NCI-H510A (cell line): Measurements from ENCODE around the gene IMMT.

Source experiments
- DNase-seq: peaks from one replicate; lab custom pipeline; 2025; lab: John Stamatoyannopoulos, UW

The IMMT gene

DNA sequence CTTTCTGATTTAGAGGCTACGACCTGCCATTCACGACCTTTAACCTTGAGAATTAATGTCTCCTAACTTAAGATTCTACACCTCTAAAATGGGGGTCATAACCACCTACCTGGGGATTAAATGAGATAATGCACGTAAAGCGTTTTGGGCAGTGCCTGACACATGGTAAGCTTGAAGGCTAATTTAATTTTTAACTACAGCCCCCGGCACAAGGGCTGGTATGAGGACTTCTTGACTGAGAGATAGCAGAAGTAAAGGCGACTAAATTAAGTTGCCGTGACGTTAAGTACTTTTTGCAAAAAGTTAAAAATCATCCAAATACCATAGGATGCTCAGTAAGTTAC lies 4.5 kb upstream of the IMMT start:
- DNase-seq: no peak

DNA sequence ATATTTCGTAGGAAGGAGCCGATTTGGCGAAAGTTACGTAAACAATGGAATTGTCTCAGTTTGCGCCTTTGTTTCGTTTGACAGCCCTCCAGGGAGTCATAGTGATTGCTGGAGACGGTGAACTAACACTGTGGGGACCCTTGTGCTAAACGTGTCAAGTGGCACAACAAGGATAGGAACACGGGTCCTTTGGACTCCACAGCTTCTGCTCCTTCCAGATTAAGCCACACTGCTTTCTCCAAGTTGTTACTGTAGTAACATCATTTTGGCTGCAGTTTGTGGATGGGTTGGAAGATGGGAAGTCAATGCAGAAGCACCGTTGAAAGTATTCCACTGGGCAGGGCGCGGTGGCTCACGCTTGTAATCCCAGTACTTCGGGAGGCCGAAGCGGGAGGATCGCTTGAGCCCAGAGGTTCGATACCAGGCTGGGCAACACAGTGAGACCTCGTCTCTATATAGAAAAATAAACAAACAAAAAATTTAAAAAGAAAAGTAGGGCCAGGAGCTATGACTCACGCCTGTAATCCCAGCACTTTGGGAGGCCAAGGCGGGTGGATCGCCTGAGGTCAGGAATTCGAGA lies 636 bp upstream of the IMMT start:
- DNase-seq: no peak

DNA sequence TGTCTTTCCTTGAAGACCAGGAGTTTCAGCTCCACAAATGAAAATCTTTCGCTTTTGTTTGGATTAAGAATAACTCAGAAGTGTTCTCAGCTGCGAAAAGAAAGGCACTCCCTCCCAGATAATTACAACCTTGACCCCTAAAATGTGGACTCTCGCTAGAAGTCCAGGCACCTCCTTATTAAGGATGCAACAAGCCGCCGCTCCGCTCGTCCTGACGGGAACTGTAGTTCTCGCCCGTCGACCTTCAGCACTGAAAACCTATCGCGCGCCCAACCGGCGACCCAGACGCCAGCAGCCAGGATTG lies 559 bp downstream of the IMMT start:
- DNase-seq: no peak

DNA sequence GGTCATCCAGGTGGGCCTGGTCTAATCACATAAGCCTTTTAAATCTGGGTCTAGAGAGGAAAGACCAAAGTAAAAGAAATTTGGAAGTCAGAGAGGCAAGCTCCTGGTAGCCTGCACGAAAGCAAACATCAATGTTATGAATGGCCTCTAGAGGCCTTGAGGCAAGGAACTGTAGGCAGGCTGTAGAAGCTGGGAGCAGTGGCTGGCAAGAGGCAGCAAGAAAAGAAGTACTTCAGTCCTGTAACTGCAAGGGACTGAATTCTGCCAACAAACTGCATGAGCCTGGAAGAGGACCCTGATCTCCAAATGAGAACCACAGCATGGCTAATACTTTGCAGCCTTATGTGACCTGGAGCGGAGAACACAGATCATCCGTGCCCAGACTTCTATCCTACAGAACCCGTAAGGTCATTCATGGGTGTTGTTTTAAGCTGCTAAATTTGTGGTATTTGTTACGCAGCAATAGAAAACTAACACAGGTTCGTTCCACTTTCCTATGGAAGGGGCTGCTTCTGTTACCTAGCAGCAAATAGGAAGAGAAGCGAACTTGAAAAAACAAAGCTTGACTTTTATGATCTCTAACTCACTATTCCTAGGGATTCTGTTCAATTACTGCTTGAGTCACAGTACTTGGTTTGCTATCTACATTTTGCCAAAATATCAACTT lies 1.2 kb downstream of the IMMT start:
- DNase-seq: no peak

DNA sequence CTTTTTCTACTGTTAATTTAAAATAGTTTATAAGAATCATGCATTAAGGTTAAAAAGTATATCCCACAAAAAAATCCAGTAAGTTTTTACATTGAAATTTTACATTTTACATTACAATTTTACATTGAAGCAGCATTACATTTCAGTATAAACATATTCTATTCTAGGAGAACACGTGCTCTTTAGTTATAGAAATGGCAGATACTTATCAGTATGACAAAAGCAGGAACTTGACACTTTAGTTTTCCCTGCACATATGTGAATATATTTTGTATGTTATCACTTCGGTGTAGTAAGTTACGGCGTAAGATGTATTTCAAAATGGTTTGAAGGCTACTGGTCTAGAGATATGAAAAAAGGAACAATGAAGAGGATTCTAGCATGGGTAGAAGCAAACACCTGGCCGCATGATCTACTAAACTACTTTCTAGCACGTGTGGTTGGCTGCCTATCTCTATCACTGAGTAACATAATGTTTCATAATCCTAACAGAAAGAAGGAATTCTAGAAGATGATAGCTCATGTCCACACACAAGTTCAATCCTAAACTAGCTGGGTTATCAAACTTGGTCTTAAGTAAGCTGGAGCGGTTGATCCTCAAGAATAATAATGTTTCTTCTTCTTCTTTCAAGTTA lies 5.4 kb downstream of the IMMT start:
- DNase-seq: no peak

DNA sequence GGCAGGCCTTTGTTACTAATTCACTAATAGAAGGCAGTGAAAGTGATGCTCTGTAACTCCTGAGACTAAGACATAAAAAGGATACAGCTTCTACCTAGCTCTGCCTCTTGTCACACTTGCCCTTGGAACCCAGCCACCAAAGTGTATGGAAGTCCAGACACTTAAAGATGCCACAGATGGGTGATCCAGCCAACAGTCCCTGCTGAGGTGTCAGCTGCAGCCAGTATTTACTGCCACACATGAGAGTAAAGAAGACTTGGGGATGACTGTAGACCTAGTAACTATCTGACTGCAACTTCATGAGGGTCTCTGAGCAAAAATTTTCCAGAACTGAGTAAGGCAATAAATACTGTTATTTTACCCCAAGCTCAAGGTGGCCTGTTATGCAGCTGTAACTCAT lies 8.8 kb downstream of the IMMT start:
- DNase-seq: no peak

DNA sequence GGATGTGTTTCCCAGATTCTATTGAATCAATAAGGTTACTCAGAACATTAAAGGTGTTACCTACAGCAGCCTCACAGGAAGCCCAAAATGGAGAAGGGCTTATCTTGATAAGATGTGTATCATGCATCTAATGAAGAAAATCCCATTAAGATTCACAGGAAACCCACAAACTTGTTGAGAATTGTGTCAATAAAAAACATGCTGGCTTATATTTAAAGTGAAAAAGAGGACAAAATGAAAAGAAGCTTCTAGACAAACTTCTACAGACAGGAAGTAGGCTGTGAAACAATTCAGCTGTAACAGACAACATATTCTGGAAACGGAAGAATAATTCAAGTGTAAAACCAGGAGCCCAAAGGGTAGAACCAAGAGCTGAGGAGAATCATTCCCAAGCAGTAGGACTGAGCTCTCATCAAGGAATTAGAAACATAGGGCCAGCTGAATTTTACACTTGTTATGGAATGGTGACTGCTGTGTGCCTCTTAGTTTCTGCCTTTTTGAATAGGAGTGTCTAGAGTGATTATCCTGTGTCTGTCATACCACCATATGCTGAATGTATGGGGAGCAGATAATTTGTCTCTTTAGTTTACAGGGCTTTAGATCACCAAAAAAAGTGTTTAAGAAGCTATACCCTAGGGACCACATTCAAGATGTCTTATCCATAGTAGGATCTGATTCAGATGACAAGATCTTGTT lies 9.6 kb downstream of the IMMT start:
- DNase-seq: no peak

DNA sequence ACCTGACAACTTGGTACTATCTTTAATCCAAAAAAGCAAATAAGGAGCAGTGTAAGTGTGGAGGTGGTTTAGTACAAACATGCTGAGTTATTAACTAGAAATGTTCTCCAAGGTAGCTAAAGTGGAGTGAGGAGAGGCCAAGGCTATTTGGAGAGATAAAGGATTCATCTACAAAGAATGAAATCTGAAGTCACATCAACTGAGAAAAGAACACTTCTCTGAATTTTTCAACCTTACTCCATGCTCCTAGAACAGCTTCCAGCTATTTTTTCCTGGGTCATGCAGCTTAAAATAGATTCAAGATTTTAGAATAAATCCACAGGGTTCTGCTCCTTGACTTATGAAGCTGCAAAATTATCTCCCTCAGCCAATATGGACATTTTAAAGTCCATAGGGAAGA lies 18.7 kb downstream of the IMMT start:
- DNase-seq: no peak

DNA sequence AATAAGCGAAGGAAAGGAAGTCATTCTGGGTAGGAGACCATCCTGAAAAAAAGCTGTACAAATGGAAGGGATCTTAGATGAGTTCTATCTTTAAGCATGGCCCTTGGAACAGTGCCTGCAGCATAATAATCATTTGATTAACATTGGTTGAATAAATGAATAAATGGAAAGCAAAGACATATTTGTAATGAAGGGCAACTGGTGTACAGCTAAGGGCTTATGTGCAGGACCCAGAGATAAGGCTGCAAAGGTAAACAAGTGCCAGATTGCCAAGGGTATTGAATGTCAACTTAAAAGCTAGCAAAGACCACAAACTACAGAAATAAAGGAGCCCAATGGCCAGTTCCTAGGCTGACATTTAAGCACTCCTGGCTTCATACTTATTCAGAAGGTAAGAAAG lies 19.4 kb downstream of the IMMT start:
- no peak for DNase-seq

DNA sequence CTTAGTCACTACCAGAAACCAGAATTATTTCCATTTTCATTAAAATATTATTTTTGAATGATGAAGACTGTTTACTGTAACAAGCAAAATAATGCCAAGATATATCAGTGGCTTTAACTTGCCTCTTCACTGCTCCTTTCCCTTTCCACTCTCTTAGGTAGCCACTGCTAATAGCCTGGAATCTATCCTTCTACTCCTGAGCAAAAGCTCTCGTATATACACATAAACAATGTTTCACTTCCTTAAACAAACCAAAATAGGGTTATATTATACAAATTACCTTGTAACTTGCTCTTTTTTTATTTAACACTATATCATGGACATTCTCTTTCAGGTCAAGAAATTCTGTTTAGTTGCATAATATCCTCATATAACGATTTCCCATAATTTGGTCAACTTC lies 20.8 kb downstream of the IMMT start:
- DNase-seq: no peak

DNA sequence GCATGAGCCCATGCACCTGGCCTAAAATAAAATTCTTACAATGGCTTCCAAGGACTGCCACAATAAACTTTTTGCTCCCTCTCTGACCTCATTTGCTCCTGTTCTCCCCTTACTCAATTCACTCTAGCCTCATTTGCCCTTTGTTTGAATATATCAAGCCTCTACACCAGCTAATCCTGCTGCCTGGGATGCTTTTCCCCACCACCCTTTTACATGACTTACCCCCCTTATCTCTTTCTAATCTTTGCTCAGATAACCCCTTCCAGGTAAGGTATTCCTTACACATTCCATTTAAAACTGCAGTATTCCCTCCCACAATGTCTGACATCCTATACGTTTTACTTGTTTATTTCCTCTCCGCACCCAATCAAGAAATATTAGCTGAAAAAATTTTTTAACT lies 22.7 kb downstream of the IMMT start:
- no peak for DNase-seq

DNA sequence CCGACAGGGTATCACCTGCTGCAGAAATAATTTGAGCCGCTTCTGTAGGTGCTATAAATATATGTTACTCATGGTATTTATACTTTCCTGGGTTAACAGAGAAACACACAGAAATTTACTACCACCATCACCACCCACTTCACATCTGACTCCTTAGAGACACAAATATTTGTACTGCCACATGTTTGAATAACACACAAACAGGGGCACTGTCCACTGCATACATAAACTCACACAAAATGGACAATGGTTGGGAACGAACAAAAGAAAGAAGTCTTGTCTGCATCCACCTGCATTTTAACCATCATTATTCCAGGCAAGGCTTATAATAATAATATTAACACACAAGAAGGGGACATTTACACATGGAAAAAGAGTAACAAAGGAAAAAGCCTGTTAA lies 24.0 kb downstream of the IMMT start:
- no peak for DNase-seq

DNA sequence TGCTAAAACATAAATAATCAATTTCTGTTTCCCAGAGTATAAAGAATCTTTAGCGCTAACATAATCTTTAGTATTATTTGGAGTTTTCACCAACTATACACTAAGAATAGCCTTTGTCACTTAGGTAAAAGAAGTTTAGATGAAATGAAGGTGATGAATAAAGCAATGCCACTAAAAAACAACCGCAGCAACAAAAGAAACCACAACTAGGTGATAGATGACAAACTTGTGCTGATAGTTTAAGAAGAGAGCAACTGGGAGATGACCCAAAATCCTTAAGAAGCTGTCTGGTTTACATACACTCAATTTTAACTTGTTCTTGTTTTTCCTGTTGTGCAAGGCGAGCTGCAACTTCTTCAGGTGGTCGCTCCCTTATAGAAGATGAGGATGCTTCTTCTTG lies 24.8 kb downstream of the IMMT start:
- no peak for DNase-seq

DNA sequence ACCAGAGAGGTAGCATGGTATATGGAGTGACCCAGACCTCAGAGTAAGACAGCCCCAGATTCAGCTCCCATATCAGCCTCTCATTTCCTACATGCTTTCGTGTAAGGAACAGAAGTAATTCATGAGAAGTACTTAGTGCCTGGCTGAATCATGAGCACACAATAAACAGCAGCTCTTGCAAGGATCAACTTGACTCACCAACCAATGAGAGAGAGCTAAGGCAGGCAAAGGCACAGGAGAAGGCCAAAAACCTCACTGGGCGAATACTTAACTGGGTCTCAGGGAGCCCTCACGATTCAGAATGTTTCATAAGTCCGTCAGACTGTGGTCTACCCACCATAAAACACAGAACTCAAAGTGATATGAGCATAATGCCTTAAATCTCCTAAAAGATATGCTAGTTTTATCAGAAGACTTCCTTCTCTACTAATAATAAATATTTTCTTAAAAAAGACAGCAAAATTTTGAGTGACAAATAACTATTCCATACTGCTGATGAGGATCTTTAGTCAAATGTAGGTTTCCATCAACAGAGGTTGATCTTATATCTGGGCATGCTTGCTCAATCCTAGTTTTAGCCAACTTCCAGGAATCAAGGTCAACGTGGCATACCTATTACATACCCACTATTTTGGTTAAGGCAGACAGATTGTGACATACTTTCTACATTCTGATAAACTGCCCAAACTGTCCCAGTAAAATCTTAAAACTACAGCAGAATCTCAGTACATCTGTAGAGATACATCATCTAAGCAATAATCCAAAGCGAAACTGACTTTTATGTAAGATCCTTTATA lies 34.9 kb downstream of the IMMT start:
- DNase-seq: no peak

DNA sequence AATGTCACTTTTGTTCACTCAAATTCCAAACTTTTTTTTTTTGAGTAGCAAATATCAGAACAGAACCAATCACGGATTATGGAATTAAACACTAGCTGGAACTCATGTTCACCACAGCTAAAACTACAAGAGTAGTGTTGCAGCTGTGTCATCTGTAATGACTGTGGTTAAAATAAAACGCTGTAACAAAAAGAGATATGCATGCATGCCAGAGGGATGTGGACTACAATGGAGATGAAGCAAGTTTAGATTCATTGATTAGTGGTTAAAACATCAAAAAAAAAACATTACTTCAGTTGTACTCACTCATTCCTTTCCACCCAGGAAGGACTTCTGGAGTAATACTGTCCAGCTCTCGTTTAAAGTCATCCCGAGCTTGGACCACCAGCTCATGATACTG lies 37.0 kb downstream of the IMMT start:
- DNase-seq: no peak

DNA sequence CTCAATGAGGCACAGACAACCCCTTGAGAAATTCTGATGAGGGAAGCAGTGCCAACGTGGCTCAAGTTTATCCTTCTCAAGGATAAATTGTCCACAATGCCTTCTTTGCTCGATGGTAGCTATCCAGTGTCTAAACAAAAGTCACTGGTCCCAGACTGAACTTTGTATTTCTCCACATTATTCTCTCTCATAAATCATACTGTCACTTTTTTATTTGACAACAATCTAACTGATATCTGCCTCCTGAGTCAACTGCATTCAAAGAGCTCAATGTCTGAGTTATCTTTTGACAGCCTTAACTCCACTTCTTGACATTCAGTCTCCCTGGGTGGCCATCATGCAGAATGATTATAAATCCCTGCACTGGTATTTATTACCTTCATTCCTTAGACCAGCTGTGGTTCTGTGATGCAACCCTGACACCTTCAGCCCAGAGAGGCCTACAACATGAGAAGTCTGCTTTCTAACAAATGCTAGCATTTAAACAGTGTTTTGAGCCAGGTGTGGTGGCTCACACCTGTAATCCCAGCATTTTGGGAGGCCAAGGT lies 38.2 kb downstream of the IMMT start:
- no peak for DNase-seq

DNA sequence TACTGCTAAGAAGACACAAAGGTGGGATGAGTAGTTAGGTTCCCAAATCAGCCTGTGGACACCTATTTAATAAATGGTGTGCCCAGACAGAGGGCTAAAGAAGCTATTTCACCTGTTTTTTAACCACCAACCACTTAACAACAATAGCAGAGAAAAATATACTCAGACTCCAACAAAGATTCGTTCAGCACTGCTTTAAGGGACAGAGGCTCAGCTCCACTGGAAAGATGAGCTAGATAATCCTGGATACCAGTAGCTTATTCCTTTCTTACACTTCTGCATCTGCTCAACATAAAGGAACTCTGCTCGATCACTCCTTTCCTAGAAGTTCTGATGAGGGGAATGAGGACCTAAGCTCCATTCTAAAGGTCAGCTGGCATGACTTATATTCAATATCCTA lies 44.8 kb downstream of the IMMT start:
- DNase-seq: no peak

DNA sequence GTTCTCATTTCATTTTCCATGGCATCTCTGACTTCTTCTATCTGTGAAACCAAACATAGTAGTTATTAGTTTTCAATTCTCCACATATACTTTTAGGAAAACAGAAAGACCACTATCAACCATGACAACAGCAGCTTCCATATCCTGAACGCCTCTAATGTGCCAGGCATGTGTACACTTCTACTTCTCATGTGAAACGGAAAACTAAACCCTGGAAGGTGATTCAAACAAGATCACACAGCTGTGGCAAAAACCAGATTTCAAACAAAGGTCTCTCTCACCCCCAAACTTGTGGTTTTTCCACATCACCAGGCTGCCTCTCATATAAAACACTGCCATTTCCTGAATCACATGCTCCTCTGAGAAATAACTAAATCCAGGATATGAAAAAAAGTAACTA lies 47.5 kb downstream of the IMMT start:
- no peak for DNase-seq

DNA sequence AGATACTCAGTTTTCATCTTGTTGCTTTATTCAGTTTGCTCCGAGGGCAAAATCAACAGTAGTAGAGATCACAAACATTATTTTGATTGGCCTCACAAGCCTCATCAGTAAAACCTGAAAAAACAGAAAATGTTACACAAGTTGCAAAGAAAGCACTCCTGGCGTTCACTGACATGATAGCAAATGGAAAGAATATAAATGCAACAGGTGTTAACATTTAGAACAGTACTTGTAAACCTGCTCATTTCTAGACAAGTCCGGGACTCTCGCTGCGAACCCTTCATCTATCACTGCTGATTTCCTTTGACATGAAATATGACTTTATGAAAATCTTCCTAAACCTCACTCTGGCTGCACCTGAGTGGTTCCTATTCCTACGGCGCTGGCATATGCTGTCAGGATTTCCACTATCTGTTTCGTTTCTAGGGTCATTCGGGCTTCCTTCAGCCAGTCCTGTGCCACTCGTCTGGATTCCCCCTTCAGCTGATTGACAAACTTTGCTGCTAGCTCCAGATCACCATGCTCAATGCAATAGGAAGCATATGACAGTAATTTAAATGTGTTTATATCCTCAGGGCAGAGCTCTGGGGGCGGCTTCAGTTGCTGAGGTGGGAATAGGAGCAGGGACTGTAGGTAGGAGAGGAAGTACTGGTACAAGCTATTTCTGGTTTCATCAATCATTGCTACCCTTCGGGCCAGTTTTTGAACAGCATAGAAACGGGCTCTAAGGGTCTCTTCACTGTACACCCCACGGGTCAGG lies 51.2 kb downstream of the IMMT start:
- no peak for DNase-seq

DNA sequence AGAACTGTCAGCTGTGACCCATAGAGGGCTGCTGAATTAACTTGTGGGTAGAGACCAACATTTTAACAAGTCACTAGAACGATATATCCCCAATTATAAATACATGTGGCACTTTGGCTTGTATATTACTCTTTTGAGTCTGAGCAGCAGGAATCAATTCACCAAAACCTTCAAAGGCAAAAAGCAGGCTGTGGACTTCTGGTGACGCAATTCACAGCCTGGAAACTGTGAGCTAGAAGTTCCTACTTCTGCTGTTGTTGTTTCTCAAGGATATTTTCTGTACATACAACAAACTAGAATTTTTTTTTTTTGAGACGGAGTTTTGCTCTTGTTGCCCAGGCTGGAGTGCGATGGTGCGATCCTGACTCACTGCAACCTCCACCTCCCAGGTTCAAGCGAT lies 52.0 kb downstream of the IMMT start:
- DNase-seq: no peak

DNA sequence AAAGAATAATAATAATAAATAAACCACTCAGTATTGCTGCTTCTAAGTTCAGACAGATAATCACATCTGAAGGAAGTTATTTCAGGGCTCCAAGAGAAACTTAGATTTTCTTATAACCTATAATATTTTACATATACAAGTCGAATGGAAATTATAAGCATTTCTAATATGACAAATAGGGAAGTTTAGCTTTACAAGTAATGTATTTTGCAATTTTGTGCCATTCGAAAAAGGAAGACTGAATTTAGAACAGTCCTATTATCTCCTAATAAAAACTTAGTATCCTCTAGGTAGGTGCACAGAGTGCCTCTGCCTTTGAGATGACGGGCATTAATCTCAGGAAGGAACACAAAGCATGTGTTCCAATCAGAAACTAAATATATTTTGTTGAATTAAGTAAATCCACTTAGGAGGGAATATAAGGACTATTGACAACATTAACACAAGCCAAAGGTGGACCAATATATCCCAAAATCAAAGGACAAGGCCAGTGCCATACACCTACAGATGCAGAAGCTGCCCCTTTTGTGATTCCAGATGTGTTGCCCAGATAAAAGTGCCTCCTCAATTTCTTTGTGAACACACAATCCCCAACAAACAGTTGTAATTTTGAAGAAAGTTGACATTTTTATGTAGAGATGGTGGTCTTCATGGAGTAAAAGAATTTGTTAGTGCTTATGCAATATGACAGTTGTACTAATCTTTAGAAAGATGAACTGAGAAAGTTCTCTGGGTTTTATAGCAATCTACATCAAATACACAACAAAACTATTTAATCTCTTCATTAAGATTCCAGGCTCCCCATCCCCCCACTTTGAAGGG lies 52.6 kb downstream of the IMMT start:
- DNase-seq: no peak
